B cell (primary cell): Measurements from ENCODE around the gene FAM83B. TPM values are rescaled to one million over a fixed set of nuclear protein-coding genes. Genes with fewer than 3 reads are reported as not detected.

ENCODE experiments used
- ATAC-seq: fragments of 200-7000 bp; cut with Tn5 transposase; one replicate; pipeline ENCODE4 v1.10.0; 2021; ENCODE audit warnings: low read depth, mild to moderate bottlenecking, moderate number of reproducible peaks, moderate library complexity
- CTCF ChIA-PET: fragments of 350-600 bp; sonication (Branson Sonifier 250); formaldehyde crosslinking; loops from one replicate; lab custom pipeline; 2021; ENCODE audit warnings: antibody characterized with exemption, inconsistent platforms; lab: Charles Lee
- POLR2A ChIA-PET: fragments of 350-600 bp; sonication (Branson Sonifier 250); formaldehyde crosslinking; loops from one replicate; lab custom pipeline; 2021; ENCODE audit warnings: antibody characterized with exemption; lab: Charles Lee
- DNase-seq: peaks from one replicate; pipeline ENCODE4 v3.0.0; 2013
- H2AFZ ChIP-seq: 2 replicates; pipeline ENCODE4 v1.6.1; 2012; ENCODE audit warnings: mild to moderate bottlenecking, low read depth, low read length; ENCODE audit not compliant: insufficient read depth, poor library complexity, severe bottlenecking
- H3K27ac ChIP-seq, 2 donors: 1 replicate in 1 of 2; 2 replicates in 1 of 2; pipeline ENCODE4 v1.5.1; 2012 to 2013; ENCODE audit warnings: low read length in 2 of 2, mild to moderate bottlenecking in 2 of 2, moderate library complexity in 1 of 2
- H3K27me3 ChIP-seq, 4 experiments: fragments of 200-600 bp in 1 of 4; sonication (generic) in 1 of 4; replicated peaks in 1 of 4; 1 replicate in 2 of 4; 2 replicates in 2 of 4; pipeline versions ENCODE4 v1.6.1 to v1.7.0; 2013 to 2016; ENCODE audit warnings: low read length in 3 of 4, mild to moderate bottlenecking in 2 of 4, mixed read lengths in 1 of 4, moderate library complexity in 1 of 4; ENCODE audit not compliant: insufficient read depth in 4 of 4, control insufficient read depth in 3 of 4; ENCODE audit errors: control extremely low read depth in 1 of 4
- H3K36me3 ChIP-seq, 2 experiments: replicated peaks in 1 of 2; 1 replicate in 1 of 2; 2 replicates in 1 of 2; pipeline versions ENCODE4 v1.6.1 to v1.7.1; 2013; ENCODE audit warnings: low read length in 1 of 2; ENCODE audit not compliant: insufficient read depth in 2 of 2, control insufficient read depth in 1 of 2; ENCODE audit errors: control extremely low read depth in 1 of 2, extremely low read depth in 1 of 2
- H3K4me1 ChIP-seq, 2 donors: fragments of 200-600 bp in 1 of 2; sonication (generic) in 1 of 2; 1 replicate in 1 of 2; 2 replicates in 1 of 2; pipeline versions ENCODE4 v1.5.1 to v1.6.1; 2013 to 2017; ENCODE audit warnings: low read length in 2 of 2; ENCODE audit not compliant: control insufficient read depth in 2 of 2, insufficient read depth in 2 of 2
- H3K4me2 ChIP-seq: replicated peaks from 2 replicates; pipeline ENCODE3; 2012; ENCODE audit warnings: mild to moderate bottlenecking, low read depth, low read length; ENCODE audit not compliant: poor library complexity, severe bottlenecking
- H3K4me3 ChIP-seq, 5 experiments: fragments of 200-600 bp in 1 of 5; sonication (generic) in 1 of 5; 1 replicate in 3 of 5; 2 replicates in 2 of 5; pipeline versions ENCODE4 v1.5.1 to v1.7.0; 2011 to 2016; ENCODE audit warnings: low read length in 4 of 5, mild to moderate bottlenecking in 4 of 5, low read depth in 2 of 5, control low read depth in 1 of 5, moderate library complexity in 1 of 5; ENCODE audit not compliant: insufficient read depth in 1 of 5; ENCODE audit errors: control extremely low read depth in 1 of 5, extremely low read depth in 1 of 5
- H3K79me2 ChIP-seq: fragments of 200-600 bp; sonication (generic); one replicate; pipeline ENCODE4 v1.6.0; 2016; ENCODE audit warnings: low read length; ENCODE audit not compliant: control insufficient read depth, insufficient read depth
- H3K9ac ChIP-seq: fragments of 200-600 bp; sonication (generic); 2 replicates; pipeline ENCODE4 v1.6.1; 2017; ENCODE audit warnings: mild to moderate bottlenecking, low read length, moderate library complexity
- H3K9me3 ChIP-seq, 3 donors: one replicate each; pipeline versions ENCODE4 v1.6.1 to v1.7.1; 2013; ENCODE audit warnings: low read length in 2 of 3; ENCODE audit not compliant: control insufficient read depth in 2 of 3, insufficient read depth in 1 of 3; ENCODE audit errors: control extremely low read depth in 1 of 3
- H4K20me1 ChIP-seq: 2 replicates; pipeline ENCODE4 v1.6.0; 2012; ENCODE audit warnings: mild to moderate bottlenecking, low read length; ENCODE audit not compliant: insufficient read depth, control insufficient read depth, poor library complexity, severe bottlenecking
- H3K27ac Mint-ChIP-seq: one replicate; pipeline ENCODE4 v1.8.0; 2021; ENCODE audit warnings: mixed read lengths
- H3K27me3 Mint-ChIP-seq: one replicate; pipeline ENCODE4 v1.8.0; 2021; ENCODE audit warnings: mixed read lengths
- H3K4me1 Mint-ChIP-seq: one replicate; pipeline ENCODE4 v1.8.0; 2021; ENCODE audit warnings: mixed read lengths
- H3K4me3 Mint-ChIP-seq: one replicate; pipeline ENCODE4 v1.8.0; 2021; ENCODE audit warnings: mixed read lengths
- H3K9me3 Mint-ChIP-seq: one replicate; pipeline ENCODE4 v1.8.0; 2022; ENCODE audit warnings: mixed read lengths; ENCODE audit not compliant: insufficient read depth
- CTCF ChIP-seq: fragments of 200-600 bp; IDR thresholded peaks from one replicate; pipeline ENCODE4 v1.8.0; 2022; ENCODE audit warnings: antibody characterized with exemption, mild to moderate bottlenecking
- EZH2 ChIP-seq: IDR thresholded peaks from 2 replicates; pipeline ENCODE4 v1.6.1; 2012; ENCODE audit warnings: borderline replicate concordance, low read depth, mild to moderate bottlenecking, moderate library complexity, low read length; ENCODE audit not compliant: insufficient read depth, poor library complexity, severe bottlenecking
- WGBS: methylation state at CpG from one replicate; pipeline ENCODE4 v1.1.5; 2013; ENCODE audit warnings: missing lambda C conversion rate; ENCODE audit not compliant: insufficient coverage; 5-methylcytosine and 5-hydroxymethylcytosine counted together
- intact Hi-C: fragments of 100-400 bp; cut with micrococcal nuclease; formaldehyde crosslinking; loops from one replicate; pipeline ENCODE4 v1.10.0; 2022
- polyA plus RNA-seq: library from polyadenylated mRNA; depleted of rRNA; stranded (reverse); fragments of >200 nt; gene quantifications from 2 replicates; pipeline ENCODE4 v1.2.3, GENCODE V29; 2012
- total RNA-seq, 2 donors: library from RNA; stranded (reverse); fragments of 120-200 nt in 1 of 2; gene quantifications; 1 replicate in 1 of 2; 2 replicates in 1 of 2; pipeline versions ENCODE4 v1.2.3 to v1.2.4, GENCODE V29; 2013 to 2022

FAM83B gene
- total and polyA plus RNA-seq, 2 donors (not counting 1 experiment from before 2014, with no cell fraction given): not detected

- Histone ChIP-seq H2AFZ (no peak overlapping the region), H3K4me2 (no peak overlapping the region)
Measured at GRCh38 chr6:54981276-54981609, 134.7 kb downstream of the FAM83B start.

GRCh38 chr6:54981647-54982046 lies 135.1 kb downstream of the FAM83B start:
- Histone ChIP-seq H3K4me3 (no peak overlapping the region), H3K27ac (no peak overlapping the region), H3K79me2 (no peaks in the 10 kb centered on the region), H3K9ac (no peak overlapping the region), H3K27me3 (no peaks in the 10 kb centered on the region), H3K36me3 (no peaks in the 10 kb centered on the region), H4K20me1 (no peaks in the 10 kb centered on the region), H3K4me2 (no peak overlapping the region), H3K4me1 (no peaks in the 10 kb centered on the region), H3K9me3 (peaks cover 0 to 12% (median 0%) of the 10 kb centered on the region in 3 donors), H2AFZ (no peak overlapping the region)
- ChIA-PET CTCF (no interaction called here), POLR2A (no interaction called here)
- Mint-ChIP-seq H3K4me3 (no peak overlapping the region), H3K4me1 (no peaks in the 10 kb centered on the region), H3K9me3 (peaks cover 11% of the 10 kb centered on the region), H3K27me3 (no peaks in the 10 kb centered on the region), H3K27ac (no peak overlapping the region)
- ATAC-seq: no peak
- 100% methylated on average over 2 of the region's 3 CpGs for WGBS
- no peak for DNase-seq
- TF ChIP-seq CTCF (no peak), EZH2 (no peak)
- intact Hi-C loops: no loop called here

More at GRCh38 chr6:54981276-54981609, 134.7 kb downstream of the FAM83B start:
- Histone ChIP-seq H3K9me3 (peaks cover 0 to 12% (median 0%) of the 10 kb centered on the region in 3 donors), H4K20me1 (no peaks in the 10 kb centered on the region), H3K27me3 (no peaks in the 10 kb centered on the region), H3K9ac (no peak overlapping the region), H3K4me3 (no peak overlapping the region), H3K79me2 (no peaks in the 10 kb centered on the region), H3K27ac (no peak overlapping the region), H3K36me3 (no peaks in the 10 kb centered on the region), H3K4me1 (no peaks in the 10 kb centered on the region)
- CTCF ChIA-PET: no interaction called here
- H3K4me1 Mint-ChIP-seq: no peaks in the 10 kb centered on the region
- no peak overlapping the region for H3K27ac Mint-ChIP-seq
- no peaks in the 10 kb centered on the region for H3K27me3 Mint-ChIP-seq
- no peak overlapping the region for H3K4me3 Mint-ChIP-seq
- intact Hi-C loops: no loop called here
- H3K9me3 Mint-ChIP-seq: peaks cover 8% of the 10 kb centered on the region
- no peak for DNase-seq
- no CpG with 5 or more reads among the region's 2 CpGs for WGBS
- no peak for TF ChIP-seq CTCF
- TF ChIP-seq EZH2: no peak
- no peak for ATAC-seq
- POLR2A ChIA-PET: no interaction called here
